ENCODE results near the gene TOM1L2. TPM values are rescaled to one million over a fixed set of nuclear protein-coding genes. Genes with fewer than 3 reads are reported as not detected.
"Not testable (repeated sequence)": the region's sequence is repeated elsewhere in the genome, so short reads cannot be mapped to it uniquely, and the experiment has no call there.

TOM1L2 gene
- polyA plus RNA-seq, 1 donor from 2014 or later = 40.9 TPM

GRCh38 chr17:17941015-17941414 lies 31.2 kb downstream of the TOM1L2 start:
- no peaks in the 10 kb centered on the region for H3K9me2 ChIP-seq (ENCODE audit: insufficient read depth, low read length)
- no peaks in the 10 kb centered on the region for H3K36me3 ChIP-seq (ENCODE audit: insufficient read depth, low read length)
- H4K20me1 ChIP-seq (ENCODE audit: insufficient read depth) = no peaks in the 10 kb centered on the region
- H3K4me3 ChIP-seq (ENCODE audit: low read length) = no peak overlapping the region
- H2AFZ ChIP-seq (ENCODE audit: low read depth, low read length) = no peak overlapping the region
- peaks cover 13% of the 10 kb centered on the region for H3K79me2 ChIP-seq (replicated peaks; ENCODE audit: insufficient read depth, low read length)
- TF ChIP-seq, protein P1, sequence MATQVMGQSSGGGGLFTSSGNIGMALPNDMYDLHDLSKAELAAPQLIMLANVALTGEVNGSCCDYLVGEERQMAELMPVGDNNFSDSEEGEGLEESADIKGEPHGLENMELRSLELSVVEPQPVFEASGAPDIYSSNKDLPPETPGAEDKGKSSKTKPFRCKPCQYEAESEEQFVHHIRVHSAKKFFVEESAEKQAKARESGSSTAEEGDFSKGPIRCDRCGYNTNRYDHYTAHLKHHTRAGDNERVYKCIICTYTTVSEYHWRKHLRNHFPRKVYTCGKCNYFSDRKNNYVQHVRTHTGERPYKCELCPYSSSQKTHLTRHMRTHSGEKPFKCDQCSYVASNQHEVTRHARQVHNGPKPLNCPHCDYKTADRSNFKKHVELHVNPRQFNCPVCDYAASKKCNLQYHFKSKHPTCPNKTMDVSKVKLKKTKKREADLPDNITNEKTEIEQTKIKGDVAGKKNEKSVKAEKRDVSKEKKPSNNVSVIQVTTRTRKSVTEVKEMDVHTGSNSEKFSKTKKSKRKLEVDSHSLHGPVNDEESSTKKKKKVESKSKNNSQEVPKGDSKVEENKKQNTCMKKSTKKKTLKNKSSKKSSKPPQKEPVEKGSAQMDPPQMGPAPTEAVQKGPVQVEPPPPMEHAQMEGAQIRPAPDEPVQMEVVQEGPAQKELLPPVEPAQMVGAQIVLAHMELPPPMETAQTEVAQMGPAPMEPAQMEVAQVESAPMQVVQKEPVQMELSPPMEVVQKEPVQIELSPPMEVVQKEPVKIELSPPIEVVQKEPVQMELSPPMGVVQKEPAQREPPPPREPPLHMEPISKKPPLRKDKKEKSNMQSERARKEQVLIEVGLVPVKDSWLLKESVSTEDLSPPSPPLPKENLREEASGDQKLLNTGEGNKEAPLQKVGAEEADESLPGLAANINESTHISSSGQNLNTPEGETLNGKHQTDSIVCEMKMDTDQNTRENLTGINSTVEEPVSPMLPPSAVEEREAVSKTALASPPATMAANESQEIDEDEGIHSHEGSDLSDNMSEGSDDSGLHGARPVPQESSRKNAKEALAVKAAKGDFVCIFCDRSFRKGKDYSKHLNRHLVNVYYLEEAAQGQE (IDR thresholded peaks at IDR 0.05; ENCODE audit: borderline replicate concordance) = no peak
- TF ChIP-seq CTCF (IDR thresholded peaks at IDR 0.05; ENCODE audit: poor library complexity, severe bottlenecking) (no peak), EP300 (conservative IDR thresholded peaks at IDR 0.05; ENCODE audit: poor library complexity, severe bottlenecking) (no peak)
- no peaks in the 10 kb centered on the region for H3K27me3 ChIP-seq (ENCODE audit: insufficient read depth, low read depth, low read length)
- no peak overlapping the region for H3K9ac ChIP-seq (ENCODE audit: low read length)
- H3F3A ChIP-seq (ENCODE audit: insufficient read depth, low read length, poor library complexity, severe bottlenecking) = no peaks in the 10 kb centered on the region
- no peaks in the 10 kb centered on the region for H3K9me3 ChIP-seq (ENCODE audit: low read length)
- H3K4me2 ChIP-seq (ENCODE audit: low read length) = no peak overlapping the region
- no peak overlapping the region for H3K27ac ChIP-seq (ENCODE audit: low read length)

GRCh38 chr17:17940441-17940911 lies 31.7 kb downstream of the TOM1L2 start:
- Histone ChIP-seq H3K79me2 (replicated peaks; ENCODE audit: insufficient read depth, low read length) (peaks cover 13% of the 10 kb centered on the region), H2AFZ (ENCODE audit: low read depth, low read length) (no peak overlapping the region), H3K4me3 (ENCODE audit: low read length) (no peak overlapping the region), H3K27me3 (ENCODE audit: insufficient read depth, low read depth, low read length) (no peaks in the 10 kb centered on the region), H3K36me3 (ENCODE audit: insufficient read depth, low read length) (no peaks in the 10 kb centered on the region), H3K9me2 (ENCODE audit: insufficient read depth, low read length) (no peaks in the 10 kb centered on the region), H3K9me3 (ENCODE audit: low read length) (no peaks in the 10 kb centered on the region), H3F3A (ENCODE audit: insufficient read depth, low read length, poor library complexity, severe bottlenecking) (no peaks in the 10 kb centered on the region), H3K4me2 (ENCODE audit: low read length) (no peak overlapping the region), H3K27ac (ENCODE audit: low read length) (no peak overlapping the region), H4K20me1 (ENCODE audit: insufficient read depth) (no peaks in the 10 kb centered on the region), H3K9ac (ENCODE audit: low read length) (no peak overlapping the region)
- TF ChIP-seq POLR2AphosphoS5 (IDR thresholded peaks at IDR 0.05) (no peak), RAD21 (conservative IDR thresholded peaks at IDR 0.05) (no peak), EP300 (conservative IDR thresholded peaks at IDR 0.05; ENCODE audit: poor library complexity, severe bottlenecking) (no peak)

GRCh38 chr17:17939941-17940340 lies 32.3 kb downstream of the TOM1L2 start:
- H3K4me2 ChIP-seq (ENCODE audit: low read length); H3K36me3 ChIP-seq (ENCODE audit: insufficient read depth, low read length); H4K20me1 ChIP-seq (ENCODE audit: insufficient read depth); H3K9ac ChIP-seq (ENCODE audit: low read length); H3K9me3 ChIP-seq (ENCODE audit: low read length); H3K4me3 ChIP-seq (ENCODE audit: low read length); H3K27ac ChIP-seq (ENCODE audit: low read length); H2AFZ ChIP-seq (ENCODE audit: low read depth, low read length); H3K27me3 ChIP-seq (ENCODE audit: insufficient read depth, low read depth, low read length); H3K9me2 ChIP-seq (ENCODE audit: insufficient read depth, low read length); H3F3A ChIP-seq (ENCODE audit: insufficient read depth, low read length, poor library complexity, severe bottlenecking): not testable (repeated sequence)
- H3K79me2 ChIP-seq (replicated peaks; ENCODE audit: insufficient read depth, low read length) = peaks cover 17% of the 10 kb centered on the region

All from neural cell (in vitro differentiated cells).